Fibroblast of mammary gland (primary cell): Measurements from ENCODE around the gene RSRC1.
A peak's percentile ranks its signal among the peaks of the same experiment; 100 is the strongest.

Experiments
- DNase-seq: peaks from one replicate; pipeline ENCODE4 v3.0.0-alpha.2; 2010; ENCODE audit warnings: low read depth
- H3K4me3 ChIP-seq: 2 replicates; pipeline ENCODE4 v1.5.1; 2011; ENCODE audit warnings: low read depth, mild to moderate bottlenecking, low read length, moderate library complexity; ENCODE audit not compliant: control insufficient read depth
- TF ChIP-seq, protein P1 (sequence below): conservative IDR thresholded peaks from 2 replicates; pipeline ENCODE4 v1.5.1; 2011; ENCODE audit warnings: low read depth, low read length, inconsistent platforms; ENCODE audit not compliant: control insufficient read depth, insufficient read depth

The RSRC1 gene

DNA sequence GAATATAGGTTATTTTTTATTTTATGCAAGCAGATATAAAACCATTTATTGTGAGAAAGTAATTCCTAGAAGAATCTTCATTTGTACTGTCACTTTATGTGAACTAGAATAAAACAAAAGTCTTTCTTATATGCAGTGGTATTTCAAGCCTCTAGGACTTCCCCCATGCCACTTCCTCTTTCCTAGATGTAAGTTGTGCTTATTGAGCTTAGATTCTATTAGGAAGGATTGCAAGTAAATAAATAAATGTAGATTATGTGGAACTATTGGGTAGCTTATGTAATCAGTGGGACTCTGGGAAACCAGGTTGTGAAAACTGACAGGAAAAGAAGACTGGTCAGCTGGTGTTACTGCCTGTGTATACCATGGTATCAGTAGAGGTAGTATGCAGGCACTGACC is 169.7 kb downstream of the RSRC1 start:
- H3K4me3 ChIP-seq, result no peak overlapping the region
- DNase-seq, result no peak
- TF ChIP-seq, protein P1, sequence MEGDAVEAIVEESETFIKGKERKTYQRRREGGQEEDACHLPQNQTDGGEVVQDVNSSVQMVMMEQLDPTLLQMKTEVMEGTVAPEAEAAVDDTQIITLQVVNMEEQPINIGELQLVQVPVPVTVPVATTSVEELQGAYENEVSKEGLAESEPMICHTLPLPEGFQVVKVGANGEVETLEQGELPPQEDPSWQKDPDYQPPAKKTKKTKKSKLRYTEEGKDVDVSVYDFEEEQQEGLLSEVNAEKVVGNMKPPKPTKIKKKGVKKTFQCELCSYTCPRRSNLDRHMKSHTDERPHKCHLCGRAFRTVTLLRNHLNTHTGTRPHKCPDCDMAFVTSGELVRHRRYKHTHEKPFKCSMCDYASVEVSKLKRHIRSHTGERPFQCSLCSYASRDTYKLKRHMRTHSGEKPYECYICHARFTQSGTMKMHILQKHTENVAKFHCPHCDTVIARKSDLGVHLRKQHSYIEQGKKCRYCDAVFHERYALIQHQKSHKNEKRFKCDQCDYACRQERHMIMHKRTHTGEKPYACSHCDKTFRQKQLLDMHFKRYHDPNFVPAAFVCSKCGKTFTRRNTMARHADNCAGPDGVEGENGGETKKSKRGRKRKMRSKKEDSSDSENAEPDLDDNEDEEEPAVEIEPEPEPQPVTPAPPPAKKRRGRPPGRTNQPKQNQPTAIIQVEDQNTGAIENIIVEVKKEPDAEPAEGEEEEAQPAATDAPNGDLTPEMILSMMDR, result no peak

DNA sequence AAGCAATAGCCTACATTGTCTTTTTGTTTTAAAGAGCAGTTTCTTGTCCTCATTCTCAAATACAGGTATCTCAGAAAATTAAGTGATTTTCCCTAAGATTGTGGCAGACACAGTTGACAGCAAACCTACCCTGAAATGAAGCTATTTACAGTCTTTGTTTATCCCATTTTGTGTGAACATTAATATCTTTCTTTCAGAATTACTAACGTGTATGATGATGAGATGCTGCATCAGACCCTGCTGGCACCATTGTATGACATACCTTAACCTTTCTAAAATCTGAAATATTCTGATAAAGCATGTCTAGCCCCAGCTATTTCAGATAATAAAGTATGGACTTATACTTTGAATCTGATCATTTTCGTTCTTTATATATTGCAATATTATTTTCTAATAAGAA is 185.9 kb downstream of the RSRC1 start:
- H3K4me3 ChIP-seq, result no peak overlapping the region
- no peak for DNase-seq
- TF ChIP-seq, protein P1, result no peak

DNA sequence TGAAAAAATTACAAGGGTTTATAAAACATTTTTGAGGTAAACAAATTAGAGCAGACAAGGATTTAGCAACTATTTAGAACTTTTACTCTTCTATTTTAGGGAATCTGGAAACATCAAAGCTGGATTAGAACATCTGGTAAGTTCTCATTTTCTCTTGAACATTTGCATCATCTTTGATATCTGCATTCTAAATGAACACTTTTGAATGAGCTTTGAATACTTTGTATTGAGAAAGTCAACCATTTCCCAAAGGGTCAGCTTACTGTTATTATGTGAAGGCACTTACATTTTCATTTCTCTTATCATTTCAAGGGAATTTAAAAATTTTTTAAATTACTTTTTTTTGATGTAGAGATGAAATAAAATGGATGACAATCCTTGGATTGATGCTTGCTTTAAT is 188.1 kb downstream of the RSRC1 start:
- no peak overlapping the region for H3K4me3 ChIP-seq
- DNase-seq, result no peak
- TF ChIP-seq, protein P1, result no peak

DNA sequence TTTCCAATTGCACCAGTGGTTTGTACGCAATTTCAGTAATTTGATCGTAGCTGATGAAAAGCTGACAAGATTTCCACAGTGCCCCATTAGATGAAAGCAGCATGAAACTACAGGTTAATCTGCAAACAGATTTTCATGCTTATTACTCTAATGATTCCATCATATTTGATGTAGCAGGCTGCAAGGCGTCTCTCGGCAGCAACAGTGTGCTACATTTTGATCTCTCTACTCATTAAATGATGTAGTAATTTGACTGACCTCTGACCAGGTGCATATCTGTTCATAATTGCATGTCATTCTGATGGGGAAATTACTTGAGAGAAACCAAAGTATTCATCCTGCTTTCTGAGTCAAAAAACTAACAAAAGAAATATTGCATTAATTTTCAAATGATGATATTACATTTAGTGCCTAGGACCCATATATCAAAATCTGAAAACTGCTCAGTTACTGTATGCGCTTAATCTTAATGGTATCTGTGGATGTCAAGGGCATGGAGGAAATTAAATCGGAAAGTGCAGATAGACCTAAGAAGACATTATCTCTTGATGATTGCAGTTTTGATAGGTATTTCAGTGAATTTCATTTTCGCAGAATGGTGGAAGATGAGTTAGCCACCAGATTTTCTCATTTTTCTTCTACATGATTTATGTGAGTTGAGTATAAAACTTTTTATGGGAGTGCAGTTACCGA is 198.5 kb downstream of the RSRC1 start:
- TF ChIP-seq, protein P1, result no peak
- DNase-seq, result no peak

DNA sequence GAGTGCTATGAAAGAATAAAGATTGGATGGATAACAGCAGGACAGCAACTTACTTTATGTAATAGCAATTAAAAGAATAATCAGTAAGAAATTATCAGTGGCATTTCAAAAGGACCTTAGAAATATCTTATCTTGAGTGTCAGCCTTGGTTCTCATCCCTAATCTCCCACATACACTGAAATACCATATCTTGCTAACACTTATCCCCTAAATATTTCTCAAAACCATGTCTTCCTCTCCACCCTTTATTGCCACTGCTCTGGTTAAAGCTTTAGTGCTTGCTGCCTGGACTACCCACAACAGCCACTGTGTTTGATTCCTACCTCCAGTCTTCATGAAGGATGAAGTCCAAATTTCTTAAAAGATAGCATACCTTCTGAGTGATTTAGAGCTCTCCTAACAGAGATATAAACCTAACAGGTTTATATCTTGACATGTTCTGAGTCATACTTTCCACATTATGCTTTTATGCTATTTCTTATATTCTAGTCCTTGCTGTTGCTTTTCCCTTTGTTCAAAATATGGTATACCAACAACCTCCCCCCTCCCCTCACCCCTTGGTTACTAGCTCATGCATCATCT is 202.8 kb downstream of the RSRC1 start:
- TF ChIP-seq, protein P1, result no peak
- DNase-seq, result no peak
- no peak overlapping the region for H3K4me3 ChIP-seq

More for the DNA sequence above, 198.5 kb downstream of the RSRC1 start:
- H3K4me3 ChIP-seq, result no peak overlapping the region

DNA sequence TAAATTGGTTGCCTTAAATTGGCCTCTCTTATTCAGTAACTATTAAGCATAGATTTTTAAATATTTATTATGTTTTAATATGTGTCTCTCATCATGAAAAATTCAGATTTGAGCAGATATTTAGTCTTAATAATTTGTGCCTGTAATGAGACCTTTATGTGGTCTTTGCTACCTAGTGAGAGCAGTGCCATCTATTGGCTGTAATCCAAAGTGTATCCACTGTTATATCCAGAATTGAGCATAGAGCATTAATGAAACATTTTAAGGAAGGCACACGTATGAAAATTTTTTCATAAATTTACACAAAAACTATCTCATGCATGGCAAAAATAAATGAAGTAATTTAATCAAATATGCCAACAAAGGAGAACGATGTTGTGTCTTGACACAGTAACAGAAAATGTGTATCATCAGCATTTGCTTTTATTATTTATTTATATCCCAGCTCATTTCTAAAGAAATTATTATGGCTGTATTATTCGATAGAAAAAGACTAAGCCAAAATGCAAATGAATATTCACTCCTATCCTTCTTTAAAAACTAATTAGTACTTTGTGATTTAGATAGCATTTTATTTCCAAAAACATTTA is 203.5 kb downstream of the RSRC1 start:
- no peak overlapping the region for H3K4me3 ChIP-seq
- peak; percentile 48 for DNase-seq
- TF ChIP-seq, protein P1, result peak; percentile 29
